GM18870 (cell line): Measurements from ENCODE around the gene ZMYND10.

Source experiments
- ATAC-seq: cut with Tn5 transposase; IDR thresholded peaks from one replicate; pipeline ENCODE4 v1.9.1; 2021; ENCODE audit warnings: moderate library complexity; ENCODE audit not compliant: unreplicated experiment

ZMYND10 gene

DNA sequence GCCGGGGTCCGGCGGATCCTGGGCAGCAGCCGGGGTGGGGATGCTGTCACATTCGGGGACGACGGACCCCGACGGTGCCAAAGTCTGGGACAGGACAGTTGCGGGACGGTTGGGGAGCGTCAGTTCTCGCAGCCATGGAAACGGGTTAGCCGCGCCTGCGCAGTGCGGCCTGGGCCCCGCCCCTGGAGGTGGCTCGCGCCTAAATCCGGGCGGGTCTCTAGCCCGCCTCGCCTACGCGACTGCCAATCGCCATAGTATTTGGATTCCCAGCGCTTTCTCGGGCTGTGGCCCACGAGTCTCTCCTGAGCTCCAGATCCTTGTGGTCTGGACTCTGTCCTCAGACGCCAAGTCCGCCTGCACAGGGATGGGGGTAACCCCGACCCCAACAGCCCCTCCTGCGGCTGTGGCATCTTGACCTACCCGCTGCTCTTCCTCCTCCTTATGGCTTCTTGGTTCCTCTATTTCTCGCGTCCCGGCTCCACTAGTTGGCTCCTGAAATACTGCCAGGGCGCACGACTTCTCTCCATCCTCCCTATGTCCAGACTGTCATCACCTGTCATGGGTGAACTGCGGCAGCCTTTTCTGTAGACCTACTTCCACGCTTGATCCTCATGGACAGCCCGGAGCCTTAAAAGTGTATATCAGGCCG is at the start of gene ZMYND10:
TSS of gene ZMYND10 (minus strand) at position 147 of the 649 bp plus-strand sequence. CDS start 153 bp downstream, outside the sequence.
- no peak for ATAC-seq

DNA sequence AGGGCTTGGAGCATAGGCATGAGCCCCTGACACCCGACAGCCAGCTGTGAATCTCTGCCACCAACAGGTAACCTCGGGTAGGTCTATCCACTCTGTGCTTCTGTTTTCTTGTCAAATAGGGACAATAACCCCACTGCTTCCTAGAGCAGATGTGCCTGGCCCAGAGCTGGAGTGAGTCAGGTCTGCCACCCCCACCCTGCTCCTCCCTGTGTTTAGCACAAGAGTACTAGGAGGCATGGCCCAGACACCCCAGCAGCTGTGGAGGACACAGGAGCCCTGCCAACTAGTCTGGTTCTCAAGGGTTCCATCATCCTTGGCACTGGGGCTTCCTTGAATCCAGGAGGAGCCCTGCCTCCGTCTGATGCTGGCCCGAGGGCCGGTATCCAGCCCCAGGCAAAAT is 47.5 kb upstream of the ZMYND10 start:
- no peak for ATAC-seq

DNA sequence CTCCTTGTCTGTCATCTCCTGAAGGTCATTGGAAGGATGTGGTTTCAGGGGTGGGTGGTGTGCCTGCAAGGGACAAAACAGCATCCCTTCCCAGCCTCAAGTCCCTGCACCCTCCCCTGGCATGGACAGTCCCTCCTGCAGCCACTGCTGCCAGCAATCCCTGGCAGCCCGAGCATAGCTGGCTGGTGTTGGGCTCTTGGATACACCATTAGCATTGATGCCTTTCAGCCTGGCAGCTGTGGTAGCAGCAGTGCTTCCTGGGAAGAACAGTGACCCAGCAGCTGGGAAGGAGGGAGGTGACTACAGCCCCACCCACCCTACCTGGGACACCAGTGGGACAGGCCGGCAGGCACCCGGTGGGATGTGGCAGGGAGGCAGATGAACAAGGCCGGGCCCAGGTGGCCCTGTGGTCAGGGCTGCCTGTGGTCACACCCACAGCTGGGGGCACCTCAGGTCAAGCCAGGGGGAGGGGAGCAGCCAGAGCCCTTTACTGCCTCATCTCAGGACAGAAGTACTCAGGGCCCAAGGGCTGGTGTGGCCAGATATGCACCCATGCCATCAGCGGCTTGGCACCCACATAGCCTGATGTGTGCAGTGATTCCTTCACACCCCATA is 46.7 kb upstream of the ZMYND10 start:
- ATAC-seq, result no peak

DNA sequence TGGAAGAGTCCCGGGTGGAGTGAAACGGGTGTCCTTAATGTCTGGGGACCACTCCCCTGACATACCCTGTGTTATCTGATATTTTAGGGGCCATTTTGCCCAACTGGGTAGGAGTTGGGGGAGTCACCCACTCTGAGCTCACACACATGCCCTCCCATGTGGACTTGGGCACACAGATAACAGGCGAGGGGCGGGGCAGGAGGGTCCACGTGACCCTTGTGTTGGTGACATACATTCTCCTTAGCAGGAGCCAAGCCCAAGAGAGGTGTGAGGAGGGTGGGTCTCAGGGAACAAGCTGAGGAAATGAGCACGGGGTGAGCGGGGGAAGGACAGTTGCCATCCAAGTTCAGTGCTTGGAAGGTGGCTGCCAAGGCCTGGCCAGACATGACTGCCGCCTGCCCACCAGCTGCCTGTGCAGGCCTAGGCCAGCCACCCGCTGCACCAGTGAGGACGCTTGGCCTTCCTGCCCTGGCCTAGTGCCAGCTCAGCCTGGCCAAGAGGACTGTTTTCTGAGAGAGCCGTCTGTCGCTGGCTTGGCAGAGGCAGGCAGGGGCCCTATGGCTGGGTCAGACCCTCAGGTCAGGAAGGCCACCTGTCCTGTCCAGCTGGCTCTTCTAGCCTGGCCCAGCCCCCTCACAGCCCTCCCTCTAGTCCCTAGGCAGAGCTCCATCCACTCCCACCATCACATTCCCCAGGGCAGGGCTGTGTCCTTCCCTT is 45.1 kb upstream of the ZMYND10 start:
- ATAC-seq, result no peak

DNA sequence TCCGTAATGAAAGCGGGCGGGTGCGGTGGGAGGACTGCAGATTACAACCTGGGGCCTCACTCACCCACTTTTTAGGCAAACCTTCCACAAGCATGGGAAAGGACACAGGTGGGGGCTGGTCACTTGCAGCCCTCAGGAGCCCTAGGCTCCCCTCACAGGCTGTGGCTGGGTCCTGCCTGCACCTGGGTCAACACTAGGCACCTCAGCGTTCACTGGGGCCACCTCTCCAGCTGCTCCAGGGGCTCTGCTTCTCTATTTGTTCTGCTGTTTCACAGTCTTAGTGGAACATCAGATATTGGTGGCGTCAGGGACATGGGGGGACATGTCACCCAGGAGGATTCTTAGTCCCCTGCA is 43.9 kb upstream of the ZMYND10 start:
- no peak for ATAC-seq

DNA sequence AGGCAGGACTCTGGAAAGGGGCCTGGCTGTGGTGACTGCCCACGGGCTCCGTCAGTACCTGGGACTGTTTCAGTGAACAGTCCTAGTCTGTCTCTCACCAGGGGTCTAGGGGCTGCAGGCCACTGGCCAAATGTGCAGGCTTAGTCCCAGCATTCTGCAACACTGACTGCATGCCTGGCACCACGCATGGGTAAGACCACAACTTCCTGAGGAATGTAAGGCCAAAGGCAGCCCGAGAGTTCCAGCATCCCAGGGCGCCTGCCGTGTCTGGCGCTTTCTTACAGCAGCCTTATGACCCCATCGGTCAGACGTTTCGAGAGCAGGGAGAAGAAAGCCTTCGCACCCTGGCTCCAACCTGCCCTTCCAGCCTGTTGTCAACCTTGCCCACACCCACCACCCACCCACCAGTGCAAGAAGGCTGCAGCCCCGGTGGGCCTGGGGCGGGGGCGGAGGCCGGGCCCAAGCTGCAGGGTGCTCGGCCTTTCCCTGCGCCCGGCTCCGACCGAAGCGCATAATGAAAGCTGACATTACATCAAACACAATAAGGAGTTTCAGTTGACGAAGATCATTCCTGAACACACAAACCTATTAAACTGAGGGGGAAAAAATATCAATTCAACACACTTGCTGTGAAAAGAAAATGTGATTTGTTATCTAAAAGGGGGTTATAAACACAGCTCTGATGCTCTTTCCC is 43.3 kb upstream of the ZMYND10 start:
- no peak for ATAC-seq

DNA sequence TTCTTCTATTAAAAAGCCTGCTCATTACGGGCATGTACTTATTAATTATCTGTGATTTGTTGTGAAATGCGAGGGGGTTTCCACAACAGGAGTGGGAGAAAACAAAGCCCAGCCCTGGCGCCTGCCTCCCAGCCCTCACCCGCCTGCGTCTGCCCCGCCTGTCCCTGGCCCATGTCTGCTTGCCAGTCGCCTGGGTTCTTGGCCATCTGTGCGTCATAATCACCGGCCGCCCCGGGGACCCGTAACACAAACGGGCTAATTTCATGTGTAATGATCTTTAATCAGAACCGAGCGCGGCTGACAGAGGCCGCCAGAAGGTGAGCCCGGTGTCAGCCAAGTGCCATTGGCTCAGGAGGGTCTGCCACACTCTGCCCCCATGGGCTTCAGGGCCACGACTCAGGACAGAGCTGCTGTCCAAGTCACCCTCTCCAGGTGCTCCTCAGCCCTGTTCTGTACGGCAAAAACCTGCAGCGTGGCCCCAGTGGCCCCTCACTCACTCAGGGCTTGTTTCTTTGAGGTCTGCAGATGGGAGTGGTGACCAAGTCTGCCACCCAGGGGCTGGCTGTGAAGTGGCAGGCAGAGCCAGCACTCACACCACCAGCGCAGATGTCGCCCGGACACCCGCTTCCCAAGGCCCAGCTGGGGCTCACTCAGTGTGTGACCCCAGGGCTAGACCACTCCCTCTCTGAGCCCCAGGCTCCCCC is 42.6 kb upstream of the ZMYND10 start:
- no peak for ATAC-seq

DNA sequence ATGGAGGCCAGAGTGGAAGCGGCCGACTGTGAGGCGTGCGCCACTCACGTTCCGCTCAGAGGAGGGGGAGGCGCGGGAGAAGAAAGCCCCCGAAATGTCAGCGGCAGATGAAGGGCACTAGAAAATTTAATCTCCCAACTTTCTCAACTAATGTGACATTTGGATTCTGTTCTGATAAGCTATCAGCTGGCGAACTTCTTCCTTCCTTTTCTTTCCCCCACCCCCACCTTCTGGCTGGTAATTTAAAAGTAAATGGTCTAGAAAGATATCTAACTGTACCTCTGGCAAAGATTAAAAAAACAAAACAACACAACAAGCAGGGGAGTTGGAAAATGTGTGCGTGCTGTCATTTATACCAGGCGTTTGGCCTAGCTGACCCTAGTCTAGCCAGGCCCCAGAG is 40.2 kb upstream of the ZMYND10 start:
- ATAC-seq, result no peak

DNA sequence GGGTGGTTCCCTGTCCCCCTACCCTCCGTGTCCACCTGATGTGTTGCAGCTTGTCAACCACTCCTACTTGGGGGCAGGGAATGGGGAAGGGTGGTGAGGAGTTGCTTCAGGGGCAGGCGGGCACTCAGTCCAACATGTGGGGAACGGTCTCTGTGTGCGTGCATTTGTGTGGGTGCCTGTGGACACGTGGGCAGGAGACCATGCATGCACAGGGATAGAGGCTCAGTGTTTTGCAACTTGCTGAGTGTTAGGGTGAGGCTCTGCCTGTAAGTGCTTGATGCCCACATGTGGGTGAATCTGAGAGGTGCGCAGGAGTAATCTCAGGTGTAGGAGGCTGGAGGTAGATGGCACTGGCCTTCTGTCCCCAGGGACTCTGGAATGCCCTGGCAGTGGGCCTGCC is 38.2 kb upstream of the ZMYND10 start:
- no peak for ATAC-seq

DNA sequence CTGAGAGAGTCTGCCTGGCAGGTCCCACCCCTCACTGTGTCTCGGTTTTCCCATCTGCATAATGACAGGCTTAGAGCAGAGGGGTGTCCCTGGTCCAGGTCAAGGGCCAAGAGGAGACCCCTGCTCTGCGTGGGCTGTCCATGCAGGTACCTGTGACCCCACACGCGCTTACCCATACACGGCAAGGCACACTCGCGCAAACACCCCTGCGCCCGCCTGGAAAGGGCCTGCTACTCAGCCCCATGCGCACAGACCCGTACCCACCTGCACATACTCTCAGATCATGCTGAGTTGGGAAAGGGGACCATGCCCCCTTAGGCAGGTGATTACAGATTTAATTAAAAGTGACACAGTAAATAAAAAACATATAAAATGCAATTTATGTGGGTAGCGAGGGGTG is 37.2 kb upstream of the ZMYND10 start:
- ATAC-seq, result no peak

DNA sequence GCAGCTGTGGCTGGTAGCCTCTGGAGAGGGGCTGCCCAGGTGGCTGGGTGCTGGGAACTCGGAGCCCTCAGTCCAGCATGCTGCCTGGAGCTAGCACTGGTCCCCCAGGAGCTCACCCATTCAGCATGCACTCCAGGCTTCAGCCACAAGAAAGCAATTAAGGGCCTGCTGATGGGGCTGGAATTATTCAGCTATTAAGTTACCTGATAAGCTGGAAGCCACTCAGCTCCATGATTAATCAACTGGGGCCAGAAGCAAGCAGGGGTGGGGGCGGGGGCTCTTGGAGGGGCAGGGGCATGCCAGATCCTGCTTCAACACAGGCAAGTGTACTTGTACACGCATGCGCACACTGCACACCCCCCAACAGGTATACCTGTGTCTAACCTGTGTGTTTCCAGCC is 35.9 kb upstream of the ZMYND10 start:
- ATAC-seq, result no peak

DNA sequence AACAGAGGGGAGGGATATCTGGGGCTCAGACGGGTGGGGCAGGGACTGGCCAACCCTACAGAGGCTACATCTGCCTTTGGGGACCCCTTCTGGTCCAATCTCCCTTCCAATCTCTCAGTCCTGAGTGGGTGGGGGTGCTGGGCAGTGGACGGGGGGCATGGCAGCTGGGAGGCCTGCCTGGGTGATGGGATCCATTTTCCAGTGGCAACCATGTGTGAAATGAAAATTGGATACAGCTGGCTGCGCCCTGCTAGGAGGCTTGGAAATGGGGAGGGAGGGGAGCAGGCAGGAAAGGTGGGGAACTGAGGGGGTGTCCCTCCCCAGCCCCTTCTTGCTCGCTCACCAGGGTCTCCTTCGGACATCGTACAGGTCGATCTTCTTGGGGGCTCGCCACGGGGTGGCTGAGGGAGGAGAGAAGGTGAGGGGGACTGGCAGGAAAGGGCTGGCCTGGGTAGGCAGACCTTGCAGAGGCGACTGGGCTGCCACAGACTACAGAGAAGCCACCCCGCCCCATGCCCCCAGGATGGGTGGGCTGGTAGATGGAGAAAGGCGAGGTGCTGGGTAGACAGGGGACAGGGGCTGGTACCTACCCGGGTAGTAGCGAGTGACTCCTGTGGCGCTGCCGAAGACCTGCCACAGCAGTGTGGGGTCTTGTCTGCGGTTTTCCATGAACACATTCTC is 35.0 kb upstream of the ZMYND10 start:
- ATAC-seq, result no peak

DNA sequence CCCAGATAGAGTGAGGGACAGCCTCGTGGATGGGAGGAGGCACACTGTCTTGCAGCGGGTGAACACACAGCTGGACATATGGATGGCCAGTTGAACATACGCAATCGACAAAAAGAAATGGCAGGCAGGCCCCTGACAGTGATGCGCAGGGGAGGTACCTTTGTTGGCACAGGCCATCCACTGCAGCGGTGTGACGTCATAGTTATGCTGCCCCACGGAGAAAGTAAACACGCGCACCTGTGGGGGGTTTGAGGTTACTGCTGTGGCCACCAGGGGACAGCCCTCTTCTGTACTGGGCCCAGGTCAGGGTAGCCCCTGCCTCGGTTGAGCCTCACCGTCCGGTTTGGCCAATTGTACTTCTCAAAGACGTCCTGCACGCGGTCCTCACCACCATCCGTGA is 33.2 kb upstream of the ZMYND10 start:
- no peak for ATAC-seq

DNA sequence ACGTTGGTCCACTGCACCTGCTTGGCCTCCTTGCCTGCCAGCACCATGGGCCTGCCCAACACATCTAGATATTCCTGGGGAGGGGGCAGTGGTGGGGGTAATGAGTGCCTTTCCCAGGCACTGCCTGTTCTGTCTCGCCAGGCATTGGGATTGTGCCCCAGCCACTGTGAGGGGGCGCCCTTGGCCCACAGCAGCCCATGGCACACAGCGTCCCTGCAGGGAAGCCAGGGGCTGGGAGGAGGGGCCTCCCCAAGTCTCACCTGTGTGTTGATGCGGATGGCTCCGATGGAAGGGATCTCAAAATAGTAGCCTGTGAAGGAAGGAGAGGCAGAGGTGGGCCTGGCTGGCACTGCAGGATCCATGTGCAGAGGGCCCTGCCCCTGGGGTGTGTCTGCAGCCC is 32.5 kb upstream of the ZMYND10 start:
- ATAC-seq, result no peak

DNA sequence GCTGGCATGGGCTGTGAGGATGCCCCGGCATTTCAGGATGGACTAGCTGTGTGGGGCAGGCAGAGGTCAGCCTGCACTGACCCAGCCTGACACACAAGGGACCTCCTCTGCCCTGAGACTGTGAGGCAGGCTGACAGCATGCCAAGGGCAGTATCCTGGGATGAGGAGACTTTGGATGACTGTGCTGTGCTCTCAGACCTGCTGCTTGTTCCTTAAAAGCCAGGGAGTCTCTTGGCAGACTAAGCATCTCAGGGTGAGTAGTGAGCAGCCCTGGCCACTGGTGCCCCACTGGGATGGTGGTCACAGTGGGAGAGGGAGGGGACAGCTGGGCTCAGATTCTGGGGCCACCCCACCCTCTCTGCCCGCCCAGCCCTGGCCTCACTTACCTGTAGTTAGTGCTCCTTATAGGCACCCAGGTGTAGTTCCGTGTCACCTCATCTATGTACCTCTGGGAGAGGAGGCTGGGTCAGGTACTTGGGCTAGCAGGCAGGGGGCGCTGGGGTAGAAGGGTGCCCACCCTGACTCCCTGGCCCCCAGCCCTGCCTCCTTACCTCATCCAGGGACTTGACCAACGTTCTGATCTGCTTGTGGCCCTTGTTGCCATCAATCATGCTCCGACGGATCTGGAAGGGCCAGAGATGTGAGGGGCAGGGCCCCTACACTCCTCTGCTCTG is 29.9 kb upstream of the ZMYND10 start:
- ATAC-seq, result no peak

DNA sequence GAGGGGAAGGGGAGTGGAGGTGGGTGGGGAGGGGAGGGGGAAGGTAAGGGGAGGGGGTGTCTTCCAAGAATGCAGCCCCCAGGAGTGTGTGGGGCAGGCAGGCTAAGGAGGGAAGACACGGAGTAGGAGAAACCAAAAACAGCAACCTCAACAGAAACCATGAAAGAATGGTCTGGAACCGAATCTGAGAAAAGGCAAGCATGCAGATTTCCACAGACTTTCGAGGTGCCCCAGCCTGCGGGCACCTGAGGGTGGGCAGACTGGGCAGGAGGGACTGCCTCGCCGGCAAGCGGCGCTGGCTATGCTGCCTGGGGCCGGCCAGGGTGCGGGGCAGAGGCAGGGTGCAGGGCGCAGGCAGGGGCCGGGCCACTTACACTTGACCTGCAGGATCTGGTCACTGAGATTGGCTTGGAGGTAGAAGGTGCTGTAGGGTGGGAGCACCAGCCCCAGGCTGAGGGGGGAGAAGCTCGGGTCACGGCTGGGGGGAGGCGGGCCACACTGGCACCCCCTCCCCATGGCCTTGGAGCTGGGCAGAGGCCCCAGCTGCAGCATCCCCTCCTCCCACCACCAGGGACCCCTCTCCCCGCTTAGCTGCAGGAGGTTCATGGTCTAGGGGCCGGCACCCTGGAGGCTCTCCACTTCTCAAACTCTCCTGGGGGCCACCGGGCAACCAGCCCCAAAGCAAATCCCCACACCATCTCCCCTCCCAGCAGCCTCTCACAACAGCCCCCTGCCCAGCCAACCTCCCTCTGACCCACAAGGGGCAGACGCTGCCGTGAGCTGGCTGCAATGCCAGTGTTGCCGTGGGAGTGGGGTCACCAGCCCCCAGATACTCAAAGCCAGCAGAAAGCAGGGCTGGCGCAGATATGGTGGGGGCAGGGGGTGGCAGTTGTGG is 29.1 kb upstream of the ZMYND10 start:
- no peak for ATAC-seq

DNA sequence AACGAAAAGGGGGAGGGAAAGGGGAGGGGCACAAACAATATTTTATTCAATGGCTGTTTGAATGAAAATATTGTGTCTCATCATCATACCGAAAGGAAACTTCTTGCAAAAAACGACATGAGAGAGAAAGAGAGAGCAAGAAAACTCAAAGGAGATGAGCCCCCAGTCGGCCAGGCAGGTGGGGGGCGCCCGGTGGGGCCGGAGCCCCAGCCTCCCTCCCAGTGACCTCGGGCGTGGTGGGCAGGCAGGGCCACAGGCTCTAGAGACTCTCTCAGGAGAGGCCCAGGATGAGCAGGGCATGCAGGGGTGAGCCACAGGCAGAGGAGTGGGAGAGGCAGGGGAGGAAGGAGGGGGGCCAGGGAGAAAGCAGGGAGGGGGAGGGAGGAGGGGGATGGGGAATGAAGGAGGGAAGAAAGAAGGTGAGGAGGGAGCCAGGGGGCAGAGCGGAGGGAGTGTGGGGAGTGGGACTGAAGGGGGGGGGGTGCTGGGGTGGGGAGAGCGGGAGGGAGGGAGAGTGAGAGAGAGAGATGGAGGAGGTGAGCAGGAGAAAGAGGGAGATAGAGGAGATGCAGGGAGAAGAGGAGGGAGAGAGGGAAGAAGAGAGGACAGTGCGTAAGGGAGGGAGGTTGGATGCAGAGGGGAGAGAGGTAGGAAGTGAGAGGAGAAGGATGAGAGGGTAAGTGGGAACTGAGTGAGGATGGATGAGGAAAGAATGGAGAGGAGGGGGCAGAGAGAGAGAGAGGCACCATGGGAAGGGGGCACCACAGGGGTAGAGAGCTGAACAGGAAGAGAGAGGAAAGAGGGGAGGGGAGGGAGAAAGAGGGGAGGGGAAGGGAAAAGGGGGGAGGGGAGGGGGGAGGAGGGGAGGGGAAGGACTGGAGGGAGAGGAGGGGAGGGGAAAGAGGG is 27.9 kb upstream of the ZMYND10 start:
- ATAC-seq, result no peak

DNA sequence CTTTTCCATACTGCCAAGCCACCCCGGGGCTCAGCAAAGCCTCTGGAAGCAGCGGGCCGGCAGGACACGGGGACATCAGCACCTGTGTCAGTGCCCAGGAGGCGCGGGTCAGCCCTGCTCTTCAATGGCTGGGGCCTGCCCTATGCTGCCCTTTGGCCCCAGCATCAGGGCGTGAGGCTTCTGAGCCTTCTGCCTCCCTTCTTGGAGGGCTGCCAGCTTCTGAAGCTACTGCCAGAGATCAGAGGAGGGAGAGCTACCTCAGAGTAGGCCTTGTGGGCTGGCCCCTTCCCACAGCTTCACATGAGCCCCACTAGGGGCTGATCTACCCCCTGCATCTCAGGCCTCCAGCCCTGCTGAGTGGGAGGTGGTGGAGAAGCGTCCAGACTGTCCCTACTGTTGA is 26.8 kb upstream of the ZMYND10 start:
- ATAC-seq, result no peak
